Muscle layer of duodenum (tissue), 2 donors: ENCODE data around the gene SCGB1A1.

Experiments
- H3K27ac ChIP-seq: one replicate; pipeline ENCODE4 v1.7.0; 2013; ENCODE audit warnings: mild to moderate bottlenecking, low read length
- H3K27me3 ChIP-seq: one replicate; pipeline ENCODE4 v1.7.0; 2013; ENCODE audit warnings: low read depth, mild to moderate bottlenecking, control low read depth, low read length
- H3K36me3 ChIP-seq, 2 donors: one replicate each; pipeline ENCODE4 v1.7.0; 2013; ENCODE audit warnings: low read length in 2 of 2, control low read depth in 1 of 2, mild to moderate bottlenecking in 1 of 2; ENCODE audit not compliant: insufficient read depth in 2 of 2, control insufficient read depth in 1 of 2
- H3K4me1 ChIP-seq, 2 donors: one replicate each; pipeline ENCODE4 v1.7.0; 2013; ENCODE audit warnings: low read length in 2 of 2, mild to moderate bottlenecking in 2 of 2, control low read depth in 1 of 2, moderate library complexity in 1 of 2; ENCODE audit not compliant: insufficient read depth in 2 of 2, control insufficient read depth in 1 of 2
- H3K4me3 ChIP-seq, 2 donors: one replicate each; pipeline ENCODE4 v1.7.0; 2013; ENCODE audit warnings: low read length in 2 of 2, low read depth in 1 of 2, mild to moderate bottlenecking in 1 of 2
- H3K9me3 ChIP-seq, 2 donors: one replicate each; pipeline ENCODE4 v1.7.0; 2013; ENCODE audit warnings: low read length in 2 of 2, control low read depth in 1 of 2, mild to moderate bottlenecking in 1 of 2; ENCODE audit not compliant: control insufficient read depth in 1 of 2
- donor health status: healthy.

Gene SCGB1A1

GRCh38 chr11:62409831-62410230 lies 9.0 kb upstream of the SCGB1A1 start:
- no peaks in the 10 kb centered on the region for H3K9me3 ChIP-seq
- no peaks in the 10 kb centered on the region for H3K4me1 ChIP-seq
- H3K27ac ChIP-seq = no peak overlapping the region
- no peaks in the 10 kb centered on the region for H3K27me3 ChIP-seq
- no peak overlapping the region for H3K4me3 ChIP-seq
- no peaks in the 10 kb centered on the region for H3K36me3 ChIP-seq

GRCh38 chr11:62410972-62411371 lies 7.9 kb upstream of the SCGB1A1 start:
- H3K9me3 ChIP-seq = no peaks in the 10 kb centered on the region
- no peak overlapping the region for H3K27ac ChIP-seq
- H3K27me3 ChIP-seq = no peaks in the 10 kb centered on the region
- no peaks in the 10 kb centered on the region for H3K4me1 ChIP-seq
- H3K4me3 ChIP-seq = no peak overlapping the region
- H3K36me3 ChIP-seq = no peaks in the 10 kb centered on the region

GRCh38 chr11:62411524-62411923 lies 7.3 kb upstream of the SCGB1A1 start:
- Histone ChIP-seq H3K4me3 (no peak overlapping the region), H3K36me3 (no peaks in the 10 kb centered on the region), H3K4me1 (no peaks in the 10 kb centered on the region), H3K27me3 (no peaks in the 10 kb centered on the region), H3K9me3 (no peaks in the 10 kb centered on the region), H3K27ac (no peak overlapping the region)

- H3K27ac ChIP-seq = no peak overlapping the region
Observed at GRCh38 chr11:62413060-62413696, 5.7 kb upstream of the SCGB1A1 start.

GRCh38 chr11:62416596-62416995 lies 2.2 kb upstream of the SCGB1A1 start:
- Histone ChIP-seq H3K36me3 (no peaks in the 10 kb centered on the region), H3K4me1 (peaks cover 4 to 25% of the 10 kb centered on the region in 2 donors), H3K9me3 (no peaks in the 10 kb centered on the region), H3K27me3 (no peaks in the 10 kb centered on the region), H3K4me3 (no peak overlapping the region), H3K27ac (no peak overlapping the region)

More at GRCh38 chr11:62413060-62413696, 5.7 kb upstream of the SCGB1A1 start:
- Histone ChIP-seq H3K36me3 (no peaks in the 10 kb centered on the region), H3K9me3 (no peaks in the 10 kb centered on the region), H3K4me3 (no peak overlapping the region), H3K27me3 (no peaks in the 10 kb centered on the region), H3K4me1 (peaks cover 0 to 4% of the 10 kb centered on the region in 2 donors)

DNA sequence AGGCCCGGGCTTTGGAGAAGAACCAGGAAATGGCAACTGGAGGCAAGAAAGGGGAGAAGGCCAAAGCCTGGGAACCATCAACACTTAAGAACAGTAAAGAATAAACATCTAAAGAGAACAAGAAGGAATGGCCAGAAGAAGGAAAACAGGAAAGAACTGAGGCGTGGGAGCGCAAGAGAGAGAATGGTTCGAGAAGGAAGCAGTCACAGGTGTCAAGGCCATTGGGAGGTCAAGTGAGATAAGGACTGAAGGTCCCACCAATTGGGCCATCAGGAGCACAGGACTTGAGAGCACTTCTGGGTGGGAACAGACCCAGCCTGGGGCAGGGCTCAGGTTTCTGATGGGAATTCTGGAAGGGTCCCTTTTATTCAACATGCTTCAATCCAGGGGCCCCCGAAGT lies 697 bp upstream of the SCGB1A1 start:
- Histone ChIP-seq H3K27ac (no peak overlapping the region), H3K36me3 (no peaks in the 10 kb centered on the region), H3K4me1 (peaks cover 4 to 25% of the 10 kb centered on the region in 2 donors), H3K4me3 (no peak overlapping the region), H3K27me3 (no peaks in the 10 kb centered on the region), H3K9me3 (no peaks in the 10 kb centered on the region)

GRCh38 chr11:62419314-62419929 lies 589 bp downstream of the SCGB1A1 start:
- Histone ChIP-seq H3K27ac (no peak overlapping the region), H3K4me1 (peaks cover 4 to 25% of the 10 kb centered on the region in 2 donors)

GRCh38 chr11:62419943-62420342 lies 1.1 kb downstream of the SCGB1A1 start:
- no peaks in the 10 kb centered on the region for H3K9me3 ChIP-seq
- H3K36me3 ChIP-seq = no peaks in the 10 kb centered on the region
- no peaks in the 10 kb centered on the region for H3K27me3 ChIP-seq
- peaks cover 4 to 25% of the 10 kb centered on the region in 2 donors for H3K4me1 ChIP-seq
- H3K27ac ChIP-seq = no peak overlapping the region
- no peak overlapping the region for H3K4me3 ChIP-seq

More at GRCh38 chr11:62419314-62419929, 589 bp downstream of the SCGB1A1 start:
- H3K36me3 ChIP-seq = no peaks in the 10 kb centered on the region
- no peaks in the 10 kb centered on the region for H3K9me3 ChIP-seq
- no peak overlapping the region for H3K4me3 ChIP-seq
- H3K27me3 ChIP-seq = no peaks in the 10 kb centered on the region

- H3K36me3 ChIP-seq = no peaks in the 10 kb centered on the region
- H3K4me1 ChIP-seq = peaks cover 4 to 25% of the 10 kb centered on the region in 2 donors
- no peaks in the 10 kb centered on the region for H3K27me3 ChIP-seq
- H3K27ac ChIP-seq = no peak overlapping the region
- no peak overlapping the region for H3K4me3 ChIP-seq
- no peaks in the 10 kb centered on the region for H3K9me3 ChIP-seq
Observed at GRCh38 chr11:62420882-62421281, 2.0 kb downstream of the SCGB1A1 start.

- no peak overlapping the region for H3K4me3 ChIP-seq
- no peaks in the 10 kb centered on the region for H3K9me3 ChIP-seq
- no peaks in the 10 kb centered on the region for H3K27me3 ChIP-seq
- no peaks in the 10 kb centered on the region for H3K36me3 ChIP-seq
- H3K4me1 ChIP-seq = peaks cover 8 to 30% of the 10 kb centered on the region in 2 donors
- H3K27ac ChIP-seq = no peak overlapping the region
Observed at GRCh38 chr11:62421996-62422395, 3.2 kb downstream of the SCGB1A1 start.

GRCh38 chr11:62423012-62423411 lies 4.2 kb downstream of the SCGB1A1 start:
- no peaks in the 10 kb centered on the region for H3K27me3 ChIP-seq
- H3K9me3 ChIP-seq = no peaks in the 10 kb centered on the region
- H3K4me1 ChIP-seq = peaks cover 8 to 28% of the 10 kb centered on the region in 2 donors
- no peak overlapping the region for H3K27ac ChIP-seq
- no peak overlapping the region for H3K4me3 ChIP-seq
- no peaks in the 10 kb centered on the region for H3K36me3 ChIP-seq
